ENCODE measurements around the gene C8A.

C8A gene

DNA sequence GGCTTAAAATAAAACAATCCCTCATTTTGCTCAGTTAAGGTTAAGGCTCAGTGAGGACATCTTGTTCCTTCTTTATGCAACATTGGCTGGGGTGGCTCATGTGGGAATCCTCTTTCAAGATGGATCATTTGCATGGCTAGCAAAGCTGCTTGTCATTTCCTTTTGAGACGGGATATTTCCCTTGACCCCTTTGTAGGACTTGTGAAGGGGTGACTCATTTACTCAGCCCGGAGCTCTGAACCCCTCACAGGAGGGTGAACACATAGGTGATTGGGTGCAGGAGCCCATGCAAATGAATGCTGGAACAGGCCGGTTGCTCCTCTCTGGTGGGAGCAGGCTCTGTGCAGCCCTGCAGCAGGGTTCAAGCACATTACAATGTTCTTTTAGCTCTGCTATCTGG is 15.8 kb upstream of the C8A start:
- DNase-seq, result no peak

DNA sequence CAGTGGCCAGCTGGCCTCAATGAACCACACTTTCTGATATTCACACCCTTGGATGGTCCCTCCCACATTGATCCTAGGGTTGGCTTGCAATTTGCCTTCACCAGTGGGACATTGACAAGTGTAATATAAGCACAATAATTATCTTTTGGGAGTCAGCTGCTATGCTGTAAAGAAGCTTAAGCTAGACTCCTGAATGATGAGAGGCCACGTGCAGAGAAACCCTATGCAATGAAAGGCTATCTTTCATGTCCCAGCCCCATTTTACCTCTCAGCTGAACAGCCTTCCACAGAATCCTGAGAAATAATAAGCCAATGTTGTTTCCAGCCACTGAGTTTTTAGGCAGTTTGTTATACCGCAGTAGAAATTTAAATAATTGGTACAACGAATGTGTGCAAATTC is 11.1 kb upstream of the C8A start:
- DNase-seq, result no peak

- no peak for DNase-seq
These were observed 10.0 kb upstream of the C8A start for GRCh38 chr1:56844545-56845136.

- no peak for DNase-seq
These were observed 9.3 kb upstream of the C8A start for GRCh38 chr1:56845343-56845742.

GRCh38 chr1:56849750-56850149 is 4.8 kb upstream of the C8A start:
- no peak for DNase-seq

DNA sequence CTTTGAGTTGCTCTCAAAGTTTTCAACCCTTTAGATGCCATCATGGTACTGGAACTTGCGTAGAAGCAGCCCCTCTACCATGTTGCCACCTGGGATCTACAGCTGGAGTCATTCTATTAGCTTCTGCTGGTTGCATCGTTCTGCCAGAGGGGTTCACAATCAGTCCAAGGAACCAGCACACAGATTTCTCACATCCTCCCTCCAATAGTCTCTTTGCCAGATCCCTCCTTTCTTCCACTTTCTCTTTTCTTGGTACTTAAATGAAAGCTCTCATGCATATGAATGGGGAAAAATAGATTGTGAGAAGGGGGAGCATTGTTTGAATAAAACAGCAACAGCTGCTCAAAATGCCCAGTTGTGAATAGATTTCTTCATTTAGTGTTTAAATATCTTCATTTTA is 4.2 kb upstream of the C8A start:
- DNase-seq, result no peak

- DNase-seq, result no peak
These were observed 3.7 kb upstream of the C8A start for GRCh38 chr1:56850922-56851321.

DNA sequence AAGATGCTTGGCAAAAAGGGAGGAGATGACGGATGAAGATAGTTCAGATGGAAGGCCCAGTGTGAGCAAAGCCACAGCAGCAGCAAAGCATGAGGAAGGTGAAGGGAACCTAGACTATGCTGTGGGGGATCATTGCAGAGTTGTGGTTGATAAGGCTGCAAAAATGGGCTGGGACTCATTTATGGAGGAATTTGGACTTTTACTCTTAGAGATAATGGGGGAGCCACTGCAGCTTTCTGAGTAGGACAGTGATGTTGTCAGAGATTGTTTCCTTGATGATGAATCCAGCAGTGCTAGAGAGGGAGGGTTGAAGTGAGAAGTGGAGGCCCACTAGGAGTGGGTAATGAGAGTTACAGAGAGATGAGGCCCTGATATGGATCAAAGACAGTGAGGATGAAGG is 2.1 kb upstream of the C8A start:
- DNase-seq, result no peak

GRCh38 chr1:56855190-56855589 is 593 bp downstream of the C8A start:
- DNase-seq, result no peak

DNA sequence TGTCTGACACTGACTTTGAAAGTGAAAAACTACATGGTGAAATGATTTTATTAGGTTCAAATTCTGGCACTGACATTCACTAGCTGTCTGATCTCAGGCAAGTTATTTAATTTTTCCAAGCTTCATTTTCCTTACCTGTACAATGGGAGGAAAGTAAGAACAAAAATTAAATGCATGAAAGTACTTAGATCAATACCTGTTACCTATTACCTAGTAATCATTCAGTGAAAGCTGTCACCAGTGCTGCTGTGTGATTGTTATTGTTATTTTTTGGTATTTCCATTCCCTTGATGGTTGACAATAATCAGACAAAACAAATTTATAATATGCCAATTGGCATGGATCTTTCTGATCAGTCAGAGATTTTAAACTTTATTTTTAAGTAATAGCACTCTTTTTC is 1.6 kb downstream of the C8A start:
- DNase-seq, result no peak

DNA sequence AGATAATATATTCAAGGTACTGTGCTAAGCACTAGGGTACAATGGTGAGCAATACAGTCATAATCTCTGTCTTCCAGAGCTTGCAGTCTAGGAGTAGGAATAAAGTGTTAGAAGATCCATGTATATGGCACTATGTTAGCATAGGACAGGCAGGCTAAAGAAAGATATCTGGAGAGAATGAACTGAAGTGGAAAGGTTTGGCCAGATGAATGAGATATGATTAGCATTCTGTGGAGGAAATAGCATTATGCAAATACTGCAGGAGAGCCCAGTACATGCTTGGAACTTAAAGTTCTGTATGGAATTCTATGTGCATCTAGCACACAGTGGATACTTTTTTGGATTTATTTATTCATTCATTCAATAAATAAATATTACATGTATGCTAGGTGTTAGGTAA is 4.7 kb downstream of the C8A start:
- DNase-seq, result no peak

DNA sequence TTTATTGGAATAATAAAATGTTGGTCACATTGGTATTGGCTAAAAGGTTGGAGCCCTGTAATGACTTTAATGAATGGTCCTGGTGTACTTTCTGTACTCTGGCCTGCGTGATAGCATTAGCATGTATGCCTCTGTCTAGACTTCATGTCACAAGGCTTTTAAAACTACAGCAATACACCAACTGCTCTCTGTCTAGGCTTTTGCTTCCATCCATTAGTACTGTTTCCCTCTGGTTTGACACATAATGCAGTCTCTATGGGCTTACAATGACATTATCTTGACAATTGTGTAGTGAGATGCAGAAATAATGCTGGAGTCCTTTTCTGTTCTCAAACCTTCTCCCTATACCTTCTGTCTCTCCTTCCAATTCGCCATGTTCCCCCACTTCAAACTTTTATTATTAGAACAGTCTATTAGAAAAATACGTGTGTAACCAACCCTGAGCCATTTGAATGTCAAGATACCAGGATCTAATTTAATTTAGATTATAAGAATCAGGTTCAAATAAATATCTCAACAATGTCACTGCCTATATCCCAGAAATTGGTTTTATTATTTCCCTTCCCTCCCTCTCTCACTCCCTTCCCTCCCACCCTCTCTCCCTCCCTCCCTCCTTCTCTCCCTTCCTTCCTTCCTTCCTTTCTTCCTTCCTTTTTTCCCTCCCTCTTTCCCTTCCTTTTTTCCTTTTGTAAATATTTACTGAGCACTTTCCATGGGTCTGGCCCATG is 8.8 kb downstream of the C8A start:
- no peak for DNase-seq

DNA sequence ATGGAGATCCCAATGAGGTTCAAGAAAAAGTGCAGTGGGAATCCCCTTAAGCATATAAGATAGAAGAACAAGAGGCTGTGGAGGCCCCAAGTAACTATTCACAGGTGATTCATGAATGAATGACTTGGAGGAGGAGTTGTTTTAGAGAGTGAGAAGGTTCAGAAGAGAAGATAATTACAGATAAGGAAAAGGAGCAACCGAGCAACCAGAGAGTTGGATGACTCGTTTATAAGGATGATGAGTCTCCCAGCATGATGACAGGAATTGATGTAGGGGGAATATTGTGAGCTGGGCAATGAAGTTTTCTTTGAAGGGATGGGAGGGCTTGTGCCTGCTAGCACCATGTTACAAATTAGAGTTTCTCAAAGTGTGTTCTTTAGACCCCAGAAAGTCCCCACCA is 9.8 kb downstream of the C8A start:
- no peak for DNase-seq

- no peak for DNase-seq
These were observed 12.1 kb downstream of the C8A start for GRCh38 chr1:56866656-56867055.

- no peak for DNase-seq
These were observed 12.9 kb downstream of the C8A start for GRCh38 chr1:56867491-56867890.

DNA sequence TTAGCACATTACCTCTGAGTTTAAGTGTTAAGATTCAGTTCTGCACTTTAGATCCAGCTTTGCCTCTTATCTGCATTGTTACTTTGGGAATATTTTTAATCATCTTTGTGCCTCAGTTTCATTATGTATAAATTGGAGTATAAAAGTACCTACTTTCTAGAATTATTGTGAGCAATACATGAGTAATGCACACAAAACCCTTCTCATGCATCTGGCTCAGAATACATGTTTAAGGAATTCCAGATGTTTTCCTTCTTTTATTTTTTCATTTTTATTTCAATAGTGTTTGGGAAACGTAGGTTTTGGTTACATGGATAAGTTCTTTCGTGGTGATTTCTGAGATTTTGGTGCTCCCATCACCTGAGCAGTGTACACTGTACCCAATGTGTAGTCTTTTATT is 14.2 kb downstream of the C8A start:
- DNase-seq, result no peak

DNA sequence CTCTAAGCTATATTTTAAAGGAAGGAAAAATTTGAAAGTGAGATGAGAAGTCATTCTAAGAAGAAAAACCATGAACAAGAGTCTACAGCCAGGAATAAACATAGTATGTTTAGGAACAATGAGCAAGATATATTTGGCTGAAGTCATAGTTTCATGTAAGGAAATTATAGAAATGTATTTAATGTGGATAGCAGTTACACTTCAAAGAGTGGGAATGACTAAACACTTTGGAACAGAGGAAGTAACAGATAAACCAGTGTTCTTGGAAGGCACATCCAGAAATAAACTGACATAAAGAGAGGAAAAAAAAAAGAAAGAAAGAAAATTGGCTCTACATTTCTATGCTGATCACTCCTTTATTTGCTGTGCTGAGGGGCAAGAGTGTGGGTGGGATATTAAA is 18.0 kb downstream of the C8A start:
- no peak for DNase-seq

GRCh38 chr1:56873213-56873612 is 18.6 kb downstream of the C8A start:
- no peak for DNase-seq

- DNase-seq, result no peak
These were observed 20.1 kb downstream of the C8A start for GRCh38 chr1:56874689-56875088.

DNA sequence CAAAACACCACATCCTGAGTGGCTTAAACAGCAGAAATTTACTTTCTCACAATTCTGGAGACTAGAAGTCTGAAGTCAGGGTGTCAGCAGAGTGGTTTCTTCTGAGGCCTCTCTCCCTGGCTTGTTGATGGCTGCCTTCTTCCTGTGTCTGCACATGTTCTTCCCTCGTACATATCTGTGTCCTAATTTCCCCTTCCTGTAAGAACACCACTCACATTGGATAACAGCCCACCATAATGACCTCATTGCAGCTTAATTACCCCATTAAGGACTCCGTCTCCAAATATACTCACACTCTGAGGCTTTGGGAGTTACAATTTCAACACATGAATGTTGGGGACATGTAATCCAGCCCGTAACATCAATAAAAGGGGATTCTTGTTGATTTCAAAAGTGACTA is 23.4 kb downstream of the C8A start:
- no peak for DNase-seq

DNA sequence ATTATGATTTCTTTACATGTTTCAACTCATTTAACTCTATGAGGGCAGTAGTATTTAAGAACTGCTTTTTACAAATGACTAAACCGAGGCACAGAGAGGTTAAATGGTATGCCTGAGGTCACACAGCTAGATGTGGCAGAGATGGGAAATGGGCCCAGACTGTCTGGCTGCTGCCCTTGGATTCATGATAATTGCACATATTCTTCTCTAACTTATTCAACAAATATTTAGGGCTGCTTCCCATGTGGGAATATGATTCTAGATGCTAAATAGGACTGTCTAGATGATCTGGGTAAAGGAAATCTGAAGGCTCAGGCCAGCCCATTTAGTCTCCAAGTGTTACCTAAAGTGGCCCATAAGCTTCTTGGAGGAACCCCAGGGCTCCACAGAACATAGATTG is 26.2 kb downstream of the C8A start:
- no peak for DNase-seq

GRCh38 chr1:56881417-56881816 is 26.8 kb downstream of the C8A start:
- no peak for DNase-seq

GRCh38 chr1:56890229-56890628 is 35.6 kb downstream of the C8A start:
- DNase-seq, result no peak

DNA sequence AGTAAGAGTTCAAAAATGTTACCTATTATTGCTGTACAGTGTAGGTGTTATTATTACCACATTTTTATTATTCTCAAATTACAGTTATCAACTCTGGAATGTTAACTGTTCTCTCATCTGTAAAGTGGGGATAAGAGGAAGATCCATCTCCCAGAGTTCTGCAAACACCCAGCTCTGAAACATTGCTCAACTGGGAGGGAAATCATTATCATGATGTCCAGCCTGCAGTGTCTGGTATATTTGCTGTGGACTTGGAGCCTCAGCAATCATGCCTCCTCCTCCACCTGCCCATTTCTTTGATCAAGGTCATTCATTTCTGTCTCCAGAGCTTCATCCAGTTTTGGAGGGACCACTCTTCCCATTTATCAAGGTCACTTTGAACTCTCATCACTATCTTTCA is 39.4 kb downstream of the C8A start:
- DNase-seq, result no peak

Measured in CD4-positive, alpha-beta T cell treated with Interleukin-17A for 1 hour (primary cell).